CD8-positive, alpha-beta memory T cell (primary cell): ENCODE data around the gene SPEF1. TPM values are rescaled to one million over a fixed set of nuclear protein-coding genes. Genes with fewer than 3 reads are reported as not detected.

Experiments used
- CTCF ChIA-PET: fragments of 350-600 bp; sonication (Branson Sonifier 250); formaldehyde crosslinking; loops from one replicate; lab custom pipeline; 2021; ENCODE audit warnings: antibody characterized with exemption; lab: Charles Lee
- POLR2A ChIA-PET: fragments of 350-600 bp; sonication (Branson Sonifier 250); formaldehyde crosslinking; loops from one replicate; lab custom pipeline; 2021; ENCODE audit warnings: antibody characterized with exemption; lab: Charles Lee
- DNase-seq, 5 donors: peaks; one replicate each; pipeline versions ENCODE4 v3.0.0 to v3.0.0-alpha.2; 2020 to 2022; ENCODE audit warnings: mixed read lengths in 1 of 5
- H3K27ac ChIP-seq: one replicate; pipeline ENCODE4 v1.7.0; 2013; ENCODE audit warnings: low read depth, mild to moderate bottlenecking, low read length, moderate library complexity
- H3K27me3 ChIP-seq: 2 replicates; pipeline ENCODE4 v1.7.0; 2013; ENCODE audit warnings: low read length, mild to moderate bottlenecking; ENCODE audit not compliant: insufficient read depth, poor library complexity, severe bottlenecking
- H3K36me3 ChIP-seq: 2 replicates; pipeline ENCODE4 v1.7.0; 2013; ENCODE audit warnings: mild to moderate bottlenecking, low read length, moderate library complexity; ENCODE audit not compliant: insufficient read depth
- H3K4me1 ChIP-seq: 2 replicates; pipeline ENCODE4 v1.7.0; 2013; ENCODE audit warnings: mild to moderate bottlenecking, low read length, moderate library complexity; ENCODE audit not compliant: insufficient read depth
- H3K4me3 ChIP-seq: 2 replicates; pipeline ENCODE4 v1.7.0; 2013; ENCODE audit warnings: mild to moderate bottlenecking, low read length
- H3K9me3 ChIP-seq: 2 replicates; pipeline ENCODE4 v1.7.0; 2013; ENCODE audit warnings: mild to moderate bottlenecking, low read length
- H3K27ac Mint-ChIP-seq, 8 donors: one replicate each; pipeline ENCODE4 v1.8.0; 2020 to 2021; ENCODE audit warnings: mixed read lengths in 8 of 8, mild to moderate bottlenecking in 6 of 8, inconsistent platforms in 3 of 8, moderate library complexity in 3 of 8
- H3K27me3 Mint-ChIP-seq, 2 donors: one replicate each; pipeline ENCODE4 v1.8.0; 2020 to 2021; ENCODE audit warnings: mixed read lengths in 2 of 2, mild to moderate bottlenecking in 1 of 2, moderate library complexity in 1 of 2
- H3K36me3 Mint-ChIP-seq, 3 donors: one replicate each; pipeline ENCODE4 v1.8.0; 2020 to 2021; ENCODE audit warnings: mixed read lengths in 3 of 3, inconsistent platforms in 1 of 3, mild to moderate bottlenecking in 1 of 3
- H3K4me1 Mint-ChIP-seq, 3 donors: one replicate each; pipeline ENCODE4 v1.8.0; 2020 to 2021; ENCODE audit warnings: mixed read lengths in 3 of 3, inconsistent platforms in 1 of 3, mild to moderate bottlenecking in 1 of 3
- H3K4me3 Mint-ChIP-seq, 7 donors: one replicate each; pipeline ENCODE4 v1.8.0; 2020 to 2021; ENCODE audit warnings: mixed read lengths in 7 of 7, mild to moderate bottlenecking in 6 of 7, moderate library complexity in 4 of 7, inconsistent platforms in 2 of 7
- H3K9me3 Mint-ChIP-seq, 5 donors: one replicate each; pipeline ENCODE4 v1.8.0; 2020 to 2022; ENCODE audit warnings: mixed read lengths in 5 of 5, mild to moderate bottlenecking in 3 of 5, moderate library complexity in 2 of 5, inconsistent platforms in 1 of 5
- polyA plus RNA-seq: library from polyadenylated mRNA; unstranded; fragments of 300-500 nt; fragmentation: Illumina TruSeq; gene quantifications from one replicate; pipeline ENCODE4 v1.2.3, GENCODE V29; 2021
- total RNA-seq, 2 experiments: library from RNA; stranded (reverse); gene quantifications; one replicate each; pipeline ENCODE4 v1.2.3, GENCODE V29; 2021

SPEF1 gene
- total and polyA plus RNA-seq, 3 experiments from 2014 or later: 0.13 to 0.24 TPM; not detected in 1

GRCh38 chr20:3757268-3757667, 24.0 kb downstream of the SPEF1 start:
- Mint-ChIP-seq H3K27ac (no peak overlapping the region), H3K27me3 (no peaks in the 10 kb centered on the region), H3K36me3 (peaks cover 0 to 30% (median 11%) of the 10 kb centered on the region in 3 donors), H3K9me3 (no peaks in the 10 kb centered on the region), H3K4me1 (peaks cover 6 to 10% (median 8%) of the 10 kb centered on the region in 3 donors), H3K4me3 (no peak overlapping the region)
- ChIA-PET CTCF (interaction anchor here (0.8 to 3.7 kb wide), 5 partner anchors 8 to 98 kb away, joined by 3 to 16 read pairs (median 3); partner anchors contain the start of genes ADISSP and AP5S1), POLR2A (no interaction called here)
- DNase-seq: no peak
- H3K9me3 ChIP-seq: no peaks in the 10 kb centered on the region
- H3K27ac ChIP-seq: no peak overlapping the region
- H3K4me3 ChIP-seq: no peak overlapping the region
- H3K36me3 ChIP-seq: no peaks in the 10 kb centered on the region
- no peaks in the 10 kb centered on the region for H3K4me1 ChIP-seq
- H3K27me3 ChIP-seq: no peaks in the 10 kb centered on the region

GRCh38 chr20:3755814-3756480, 25.3 kb downstream of the SPEF1 start:
- Histone ChIP-seq H3K27ac (no peak overlapping the region), H3K4me3 (no peak overlapping the region), H3K9me3 (no peaks in the 10 kb centered on the region), H3K36me3 (no peaks in the 10 kb centered on the region), H3K27me3 (no peaks in the 10 kb centered on the region), H3K4me1 (no peaks in the 10 kb centered on the region)
- ChIA-PET POLR2A (no interaction called here), CTCF (interaction anchor here (1.1 to 3.7 kb wide), 3 partner anchors 12 to 95 kb away, joined by 3 to 16 read pairs (median 6); partner anchors contain the start of gene ADISSP)
- Mint-ChIP-seq H3K9me3 (no peaks in the 10 kb centered on the region), H3K27ac (peak overlapping the region in 1 of 8 donors; percentile 68), H3K4me3 (no peak overlapping the region), H3K27me3 (no peaks in the 10 kb centered on the region), H3K4me1 (peaks cover 6 to 15% (median 11%) of the 10 kb centered on the region in 3 donors), H3K36me3 (peaks cover 0 to 27% (median 6%) of the 10 kb centered on the region in 3 donors)
- no peak for DNase-seq

- H3K27me3 ChIP-seq: no peaks in the 10 kb centered on the region
- Mint-ChIP-seq H3K4me3 (no peak overlapping the region), H3K36me3 (peaks cover 0 to 27% (median 6%) of the 10 kb centered on the region in 3 donors), H3K27me3 (no peaks in the 10 kb centered on the region), H3K4me1 (peaks cover 6 to 18% (median 11%) of the 10 kb centered on the region in 3 donors), H3K9me3 (no peaks in the 10 kb centered on the region), H3K27ac (peak overlapping the region in 2 of 8 donors; percentile 26 to 68)
- DNase-seq: no peak
- H3K4me3 ChIP-seq: no peak overlapping the region
- CTCF ChIA-PET: interaction anchor here (1.1 to 3.7 kb wide), 4 partner anchors 13 to 100 kb away, joined by 3 to 16 read pairs (median 6); partner anchors contain the start of gene ADISSP
- no peak overlapping the region for H3K27ac ChIP-seq
- no peaks in the 10 kb centered on the region for H3K4me1 ChIP-seq
- no peaks in the 10 kb centered on the region for H3K9me3 ChIP-seq
- POLR2A ChIA-PET: interaction anchor here (1.2 kb wide), 1 partner anchor 13 kb away, joined by 6 read pairs; the partner anchor contains the start of gene ADISSP
- no peaks in the 10 kb centered on the region for H3K36me3 ChIP-seq
These were observed 26.0 kb downstream of the SPEF1 start for GRCh38 chr20:3755269-3755668.

- DNase-seq: no peak
- Histone ChIP-seq H3K27ac (no peak overlapping the region), H3K27me3 (no peaks in the 10 kb centered on the region), H3K9me3 (no peaks in the 10 kb centered on the region), H3K36me3 (no peaks in the 10 kb centered on the region), H3K4me3 (no peak overlapping the region), H3K4me1 (no peaks in the 10 kb centered on the region)
- Mint-ChIP-seq H3K27me3 (no peaks in the 10 kb centered on the region), H3K4me1 (peaks cover 6 to 18% (median 11%) of the 10 kb centered on the region in 3 donors), H3K27ac (no peak overlapping the region), H3K9me3 (no peaks in the 10 kb centered on the region), H3K4me3 (no peak overlapping the region), H3K36me3 (peaks cover 0 to 24% (median 6%) of the 10 kb centered on the region in 3 donors)
- CTCF ChIA-PET: interaction anchor here (0.7 to 2.2 kb wide), 4 partner anchors 15 to 338 kb away, joined by 3 to 7 read pairs (median 5); partner anchors contain the start of gene CENPB
- POLR2A ChIA-PET: interaction anchor here (1.2 kb wide), 1 partner anchor 14 kb away, joined by 6 read pairs; the partner anchor contains the start of gene ADISSP
These were observed 27.0 kb downstream of the SPEF1 start for GRCh38 chr20:3754276-3754630.

- H3K27me3 Mint-ChIP-seq: peaks cover 0 to 2% of the 10 kb centered on the region in 2 donors
- peak overlapping the region in 1 of 8 donors; percentile 4 for H3K27ac Mint-ChIP-seq
- ChIA-PET CTCF (interaction anchor here (1.0 to 2.2 kb wide), 14 partner anchors 9 to 339 kb away, joined by 3 to 14 read pairs (median 4); partner anchors contain the start of genes ADISSP, AP5S1 and CENPB), POLR2A (interaction anchor here (0.9 kb wide), 1 partner anchor 331 kb away, joined by 4 read pairs; no protein-coding TSS in a partner anchor)
- Histone ChIP-seq H3K4me3 (no peak overlapping the region), H3K36me3 (no peaks in the 10 kb centered on the region), H3K27ac (no peak overlapping the region), H3K9me3 (no peaks in the 10 kb centered on the region), H3K4me1 (no peaks in the 10 kb centered on the region), H3K27me3 (no peaks in the 10 kb centered on the region)
- H3K4me3 Mint-ChIP-seq: peak overlapping the region in 1 of 7 donors; percentile 24
- H3K36me3 Mint-ChIP-seq: peaks cover 0 to 24% (median 6%) of the 10 kb centered on the region in 3 donors
- H3K4me1 Mint-ChIP-seq: peaks cover 6 to 18% (median 11%) of the 10 kb centered on the region in 3 donors
- no peak for DNase-seq
- H3K9me3 Mint-ChIP-seq: no peaks in the 10 kb centered on the region
These were observed 27.6 kb downstream of the SPEF1 start for GRCh38 chr20:3753501-3754275.

GRCh38 chr20:3753098-3753497, 28.1 kb downstream of the SPEF1 start:
- POLR2A ChIA-PET: interaction anchor here (0.5 to 0.9 kb wide), 2 partner anchors 36 to 331 kb away, joined by 3 to 4 read pairs; no protein-coding TSS in a partner anchor
- Histone ChIP-seq H3K4me3 (no peak overlapping the region), H3K9me3 (no peaks in the 10 kb centered on the region), H3K27ac (no peak overlapping the region), H3K36me3 (no peaks in the 10 kb centered on the region), H3K4me1 (no peaks in the 10 kb centered on the region), H3K27me3 (no peaks in the 10 kb centered on the region)
- peak; percentile 42 to 65 (median 46) for DNase-seq
- no peaks in the 10 kb centered on the region for H3K9me3 Mint-ChIP-seq
- peak overlapping the region in 2 of 8 donors; percentile 4 to 66 for H3K27ac Mint-ChIP-seq
- peaks cover 0 to 19% (median 5%) of the 10 kb centered on the region in 3 donors for H3K36me3 Mint-ChIP-seq
- H3K4me3 Mint-ChIP-seq: no peak overlapping the region
- peaks cover 0 to 4% of the 10 kb centered on the region in 2 donors for H3K27me3 Mint-ChIP-seq
- CTCF ChIA-PET: interaction anchor here (0.7 to 2.2 kb wide), 14 partner anchors 8 to 340 kb away, joined by 3 to 14 read pairs (median 4); partner anchors contain the start of genes ADISSP, AP5S1 and CENPB
- H3K4me1 Mint-ChIP-seq: peaks cover 6 to 18% (median 11%) of the 10 kb centered on the region in 3 donors

GRCh38 chr20:3752386-3752759, 28.9 kb downstream of the SPEF1 start:
- Mint-ChIP-seq H3K36me3 (peaks cover 0 to 14% (median 3%) of the 10 kb centered on the region in 3 donors), H3K4me1 (peaks cover 6 to 18% (median 11%) of the 10 kb centered on the region in 3 donors), H3K4me3 (peak overlapping the region in 6 of 7 donors; percentile 26 to 80 (median 65)), H3K27ac (peak overlapping the region in 3 of 8 donors; percentile 74 to 88 (median 78)), H3K9me3 (no peaks in the 10 kb centered on the region), H3K27me3 (peaks cover 4 to 9% of the 10 kb centered on the region in 2 donors)
- Histone ChIP-seq H3K27ac (no peak overlapping the region), H3K27me3 (no peaks in the 10 kb centered on the region), H3K36me3 (no peaks in the 10 kb centered on the region), H3K4me3 (no peak overlapping the region), H3K4me1 (no peaks in the 10 kb centered on the region), H3K9me3 (no peaks in the 10 kb centered on the region)
- POLR2A ChIA-PET: no interaction called here
- CTCF ChIA-PET: interaction anchor here (0.7 to 2.2 kb wide), 12 partner anchors 8 to 341 kb away, joined by 3 to 14 read pairs (median 4); partner anchors contain the start of genes ADISSP and CENPB
- DNase-seq: no peak
